HG02588 (cell line): ENCODE measurements around the gene PLCH2.
A peak's percentile ranks its signal among the peaks of the same experiment; 100 is the strongest.
"Not testable (repeated sequence)": the region's sequence is repeated elsewhere in the genome, so short reads cannot be mapped to it uniquely, and the experiment has no call there.

Experiments
- ATAC-seq: cut with Tn5 transposase; IDR thresholded peaks from one replicate; pipeline ENCODE4 v1.9.1; 2021; ENCODE audit warnings: mild to moderate bottlenecking, moderate library complexity; ENCODE audit not compliant: unreplicated experiment

Gene PLCH2

GRCh38 chr1:2540816-2541492, 64.9 kb downstream of the PLCH2 start:
- ATAC-seq: no peak

- ATAC-seq: no peak
Measured at GRCh38 chr1:2541619-2542245, 65.6 kb downstream of the PLCH2 start.

- no peak for ATAC-seq
Measured at GRCh38 chr1:2542246-2542915, 66.3 kb downstream of the PLCH2 start.

GRCh38 chr1:2543543-2544092, 67.5 kb downstream of the PLCH2 start:
- no peak for ATAC-seq

GRCh38 chr1:2544093-2544874, 68.2 kb downstream of the PLCH2 start:
- ATAC-seq: no peak

- ATAC-seq: no peak
Measured at GRCh38 chr1:2544875-2545640, 69.0 kb downstream of the PLCH2 start.

GRCh38 chr1:2545754-2546514, 69.8 kb downstream of the PLCH2 start:
- peak; percentile 31 for ATAC-seq

- peak; percentile 25 for ATAC-seq
Measured at GRCh38 chr1:2546515-2547209, 70.6 kb downstream of the PLCH2 start.

- no peak for ATAC-seq
Measured at GRCh38 chr1:2547210-2548067, 71.3 kb downstream of the PLCH2 start.

- peak; percentile 14 for ATAC-seq
Measured at GRCh38 chr1:2548068-2548589, 72.0 kb downstream of the PLCH2 start.

- ATAC-seq: not testable (repeated sequence)
Measured at GRCh38 chr1:2549367-2550029, 73.4 kb downstream of the PLCH2 start.

GRCh38 chr1:2550309-2550861, 74.3 kb downstream of the PLCH2 start:
- ATAC-seq: not testable (repeated sequence)

GRCh38 chr1:2551544-2551943, 75.5 kb downstream of the PLCH2 start:
- ATAC-seq: not testable (repeated sequence)

- ATAC-seq: no peak
Measured at GRCh38 chr1:2552189-2552588, 76.1 kb downstream of the PLCH2 start.

GRCh38 chr1:2553076-2553475, 77.0 kb downstream of the PLCH2 start:
- not testable (repeated sequence) for ATAC-seq

GRCh38 chr1:2553871-2554620, 78.0 kb downstream of the PLCH2 start:
- no peak for ATAC-seq
